Measurements from ENCODE around the gene GXYLT2.
"Not testable (repeated sequence)": the region's sequence is repeated elsewhere in the genome, so short reads cannot be mapped to it uniquely, and the experiment has no call there.

The GXYLT2 gene

DNA sequence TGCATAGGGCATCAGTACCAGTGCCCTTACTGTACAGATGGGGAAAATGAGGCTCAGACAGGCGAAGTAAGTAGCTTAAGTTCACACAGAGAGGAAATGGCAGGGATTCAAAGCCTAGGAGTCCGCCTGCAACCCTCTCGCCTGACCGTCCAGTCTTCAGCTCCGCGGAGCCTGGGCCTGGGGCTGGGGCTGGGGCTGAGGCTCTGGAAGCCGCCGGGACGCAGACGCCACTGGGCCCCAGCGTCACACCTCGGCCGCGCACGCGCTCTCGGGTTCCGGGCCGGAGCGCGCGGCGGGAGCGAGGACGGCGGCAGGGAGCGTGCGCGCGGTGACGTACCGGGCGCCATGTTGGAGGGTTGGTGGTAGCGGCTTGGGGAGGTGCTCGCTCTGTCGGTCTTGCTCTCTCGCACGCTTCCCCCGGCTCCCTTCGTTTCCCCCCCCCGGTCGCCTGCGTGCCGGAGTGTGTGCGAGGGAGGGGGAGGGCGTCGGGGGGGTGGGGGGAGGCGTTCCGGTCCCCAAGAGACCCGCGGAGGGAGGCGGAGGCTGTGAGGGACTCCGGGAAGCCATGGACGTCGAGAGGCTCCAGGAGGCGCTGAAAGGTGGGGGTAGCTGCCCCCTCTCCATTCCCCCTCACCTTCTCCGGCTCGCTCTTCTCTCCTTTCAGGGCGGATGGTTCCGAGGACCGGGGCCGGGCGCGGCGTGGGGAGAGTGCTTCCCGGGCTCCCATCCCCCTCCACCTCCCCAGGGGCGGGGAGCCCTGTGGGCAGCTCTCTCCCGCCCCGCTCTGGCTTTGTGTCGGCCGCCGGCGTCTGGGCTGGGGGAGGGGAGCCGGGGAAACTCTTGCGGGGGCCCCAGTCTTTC lies 108.9 kb downstream of the GXYLT2 start, which contains the start of gene PPP4R2:
PPP4R2 (plus strand) TSS at position 339 of the 861 bp plus-strand sequence; CDS start at position 566, 227 bp downstream.
- peaks cover 28% of the 10 kb centered on the region for H3K36me3 ChIP-seq (replicated peaks; ENCODE audit: low read depth, low read length)
- no peak for TF ChIP-seq EZH2phosphoT487 (IDR thresholded peaks at IDR 0.05; ENCODE audit: low read depth)
- TF ChIP-seq, protein P1, sequence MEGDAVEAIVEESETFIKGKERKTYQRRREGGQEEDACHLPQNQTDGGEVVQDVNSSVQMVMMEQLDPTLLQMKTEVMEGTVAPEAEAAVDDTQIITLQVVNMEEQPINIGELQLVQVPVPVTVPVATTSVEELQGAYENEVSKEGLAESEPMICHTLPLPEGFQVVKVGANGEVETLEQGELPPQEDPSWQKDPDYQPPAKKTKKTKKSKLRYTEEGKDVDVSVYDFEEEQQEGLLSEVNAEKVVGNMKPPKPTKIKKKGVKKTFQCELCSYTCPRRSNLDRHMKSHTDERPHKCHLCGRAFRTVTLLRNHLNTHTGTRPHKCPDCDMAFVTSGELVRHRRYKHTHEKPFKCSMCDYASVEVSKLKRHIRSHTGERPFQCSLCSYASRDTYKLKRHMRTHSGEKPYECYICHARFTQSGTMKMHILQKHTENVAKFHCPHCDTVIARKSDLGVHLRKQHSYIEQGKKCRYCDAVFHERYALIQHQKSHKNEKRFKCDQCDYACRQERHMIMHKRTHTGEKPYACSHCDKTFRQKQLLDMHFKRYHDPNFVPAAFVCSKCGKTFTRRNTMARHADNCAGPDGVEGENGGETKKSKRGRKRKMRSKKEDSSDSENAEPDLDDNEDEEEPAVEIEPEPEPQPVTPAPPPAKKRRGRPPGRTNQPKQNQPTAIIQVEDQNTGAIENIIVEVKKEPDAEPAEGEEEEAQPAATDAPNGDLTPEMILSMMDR (IDR thresholded peaks at IDR 0.05; ENCODE audit: low read depth, low read length), result no peak

DNA sequence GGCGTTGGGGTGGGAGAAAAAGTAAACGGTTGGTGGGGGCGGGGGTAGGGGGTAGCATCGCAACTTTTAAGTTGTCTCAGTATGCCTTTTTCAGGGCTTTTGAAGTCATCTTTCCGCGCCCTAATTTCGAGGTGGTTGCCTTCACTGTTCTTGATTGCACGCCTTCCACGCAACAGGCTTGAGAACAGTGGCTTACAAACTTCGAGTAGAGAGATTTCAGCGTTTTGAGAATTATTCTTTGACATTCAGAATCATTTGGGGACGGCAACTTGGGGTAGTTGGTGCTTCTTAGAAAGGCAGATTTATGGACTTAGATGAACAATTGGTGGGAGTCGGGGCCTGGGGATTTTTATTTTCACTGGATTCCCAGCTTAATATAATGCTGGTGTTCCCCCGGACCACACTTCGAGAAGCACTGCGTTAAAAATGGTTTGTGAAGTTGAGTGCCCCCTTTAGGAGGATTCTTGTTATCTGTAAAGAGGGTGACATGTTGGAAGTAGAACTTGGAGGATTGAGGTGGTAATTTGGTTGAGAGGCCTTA lies 109.6 kb downstream of the GXYLT2 start:
- no peaks in the 10 kb centered on the region for H3K27me3 ChIP-seq (ENCODE audit: low read depth, low read length)
- H3K4me1 ChIP-seq (ENCODE audit: low read length), result peaks cover 24% of the 10 kb centered on the region
- peak overlapping the region; percentile 79 for H3K4me3 ChIP-seq (ENCODE audit: low read length)
- peak overlapping the region; percentile 58 for H3K4me2 ChIP-seq (ENCODE audit: low read length)
- peaks cover 31% of the 10 kb centered on the region for H3K36me3 ChIP-seq (replicated peaks; ENCODE audit: low read depth, low read length)
- no peak overlapping the region for H2AFZ ChIP-seq (ENCODE audit: low read depth, low read length)
- H4K20me1 ChIP-seq (ENCODE audit: insufficient read depth, low read length), result peaks cover 51% of the 10 kb centered on the region
- no peaks in the 10 kb centered on the region for H3K9me3 ChIP-seq (ENCODE audit: insufficient read depth, low read length)
- H3K79me2 ChIP-seq (ENCODE audit: low read length), result peaks cover 57% of the 10 kb centered on the region
- H3K27ac ChIP-seq (ENCODE audit: low read length), result peak overlapping the region; percentile 70
- no peak for TF ChIP-seq EZH2phosphoT487 (IDR thresholded peaks at IDR 0.05; ENCODE audit: low read depth)
- TF ChIP-seq, protein P1 (IDR thresholded peaks at IDR 0.05; ENCODE audit: low read depth, low read length), result peak; percentile 73
- peak overlapping the region; percentile 70 for H3K9ac ChIP-seq (ENCODE audit: low read length)

More for the DNA sequence above, 108.9 kb downstream of the GXYLT2 start, which contains the start of gene PPP4R2:
- peak within 1 kb of the TSS; percentile 98 for H3K4me2 ChIP-seq (ENCODE audit: low read length)
- peaks cover 49% of the 10 kb centered on the region for H3K79me2 ChIP-seq (ENCODE audit: low read length)
- peak within 1 kb of the TSS; percentile 79 for H3K4me3 ChIP-seq (ENCODE audit: low read length)
- H3K9ac ChIP-seq (ENCODE audit: low read length), result peak within 1 kb of the TSS; percentile 70
- H2AFZ ChIP-seq (ENCODE audit: low read depth, low read length), result peak within 1 kb of the TSS; percentile 95; the same call in 1 of the 2 replicates
- no peaks in the 10 kb centered on the region for H3K27me3 ChIP-seq (ENCODE audit: low read depth, low read length)
- H4K20me1 ChIP-seq (ENCODE audit: insufficient read depth, low read length), result peaks cover 44% of the 10 kb centered on the region
- H3K27ac ChIP-seq (ENCODE audit: low read length), result peak within 1 kb of the TSS; percentile 70
- peaks cover 24% of the 10 kb centered on the region for H3K4me1 ChIP-seq (ENCODE audit: low read length)
- H3K9me3 ChIP-seq (ENCODE audit: insufficient read depth, low read length), result no peaks in the 10 kb centered on the region

- Histone ChIP-seq H3K9ac (ENCODE audit: low read length) (peak overlapping the region; percentile 70), H3K9me3 (ENCODE audit: insufficient read depth, low read length) (no peaks in the 10 kb centered on the region), H3K4me2 (ENCODE audit: low read length) (peak overlapping the region; percentile 58), H3K4me1 (ENCODE audit: low read length) (peaks cover 24% of the 10 kb centered on the region), H3K79me2 (ENCODE audit: low read length) (peaks cover 66% of the 10 kb centered on the region), H3K27me3 (ENCODE audit: low read depth, low read length) (no peaks in the 10 kb centered on the region), H3K27ac (ENCODE audit: low read length) (no peak overlapping the region), H3K36me3 (replicated peaks; ENCODE audit: low read depth, low read length) (peaks cover 38% of the 10 kb centered on the region), H3K4me3 (ENCODE audit: low read length) (peak overlapping the region; percentile 79), H4K20me1 (ENCODE audit: insufficient read depth, low read length) (peaks cover 60% of the 10 kb centered on the region), H2AFZ (ENCODE audit: low read depth, low read length) (no peak overlapping the region)
- TF ChIP-seq EZH2phosphoT487 (IDR thresholded peaks at IDR 0.05; ENCODE audit: low read depth), result no peak
- TF ChIP-seq, protein P1 (IDR thresholded peaks at IDR 0.05; ENCODE audit: low read depth, low read length), result no peak
Measured at GRCh38 chr3:72998466-72998865, 110.6 kb downstream of the GXYLT2 start.

DNA sequence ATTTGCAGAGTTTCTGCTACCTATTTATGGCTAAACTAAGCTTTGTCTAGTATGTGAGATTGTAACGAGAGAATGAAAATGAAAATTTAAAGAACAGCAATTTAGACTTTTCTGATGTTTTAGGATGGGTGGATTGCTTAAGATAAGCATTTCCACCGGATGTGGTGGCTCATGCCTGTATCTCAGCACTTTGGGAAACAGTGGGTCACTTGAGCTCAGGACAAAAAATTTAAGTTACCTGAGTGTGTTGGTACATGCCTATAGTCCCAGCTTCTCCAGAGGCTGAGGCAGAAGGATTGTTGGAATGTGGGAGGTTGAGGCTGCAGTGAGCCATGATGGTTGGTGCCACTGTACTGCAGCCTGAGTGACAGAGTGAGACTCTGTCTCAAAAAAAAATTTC lies 112.1 kb downstream of the GXYLT2 start:
- H3K36me3 ChIP-seq (replicated peaks; ENCODE audit: low read depth, low read length), result peaks cover 43% of the 10 kb centered on the region

DNA sequence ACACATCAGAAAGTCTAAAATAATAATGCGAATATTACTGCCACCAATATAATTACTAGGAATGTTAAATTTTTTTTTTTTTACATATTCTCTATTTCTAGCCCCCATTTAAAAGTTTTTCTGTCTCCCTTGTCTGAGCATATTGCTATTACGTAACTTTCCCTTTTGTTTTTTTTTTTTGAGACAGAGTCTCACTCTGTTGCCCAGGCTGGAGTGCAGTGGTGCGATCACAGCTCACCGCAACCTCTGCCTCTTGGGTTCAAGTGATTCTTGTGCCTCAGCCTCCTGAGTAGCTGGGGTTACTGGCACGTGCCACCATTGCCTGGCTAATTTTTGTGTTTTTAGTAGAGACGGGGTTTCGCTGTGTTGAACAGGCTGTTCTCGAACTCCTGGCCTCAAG lies 115.2 kb downstream of the GXYLT2 start:
- not testable (repeated sequence) for H2AFZ ChIP-seq (ENCODE audit: low read depth, low read length); H3K27me3 ChIP-seq (ENCODE audit: low read depth, low read length); H3K27ac ChIP-seq (ENCODE audit: low read length); H3K9ac ChIP-seq (ENCODE audit: low read length); H3K9me3 ChIP-seq (ENCODE audit: insufficient read depth, low read length); H3K4me3 ChIP-seq (ENCODE audit: low read length); H3K4me2 ChIP-seq (ENCODE audit: low read length)
- peaks cover 20% of the 10 kb centered on the region for H3K4me1 ChIP-seq (ENCODE audit: low read length)
- H3K36me3 ChIP-seq (replicated peaks; ENCODE audit: low read depth, low read length), result peaks cover 67% of the 10 kb centered on the region
- H4K20me1 ChIP-seq (ENCODE audit: insufficient read depth, low read length), result peaks cover 95% of the 10 kb centered on the region
- peaks cover 99% of the 10 kb centered on the region for H3K79me2 ChIP-seq (ENCODE audit: low read length)

More for the DNA sequence above, 112.1 kb downstream of the GXYLT2 start:
- H3K27me3 ChIP-seq (ENCODE audit: low read depth, low read length), result no peaks in the 10 kb centered on the region
- peak overlapping the region; percentile 58; the same call in 1 of the 2 replicates for H3K4me2 ChIP-seq (ENCODE audit: low read length)
- no peak overlapping the region for H3K27ac ChIP-seq (ENCODE audit: low read length)
- peaks cover 81% of the 10 kb centered on the region for H3K79me2 ChIP-seq (ENCODE audit: low read length)
- no peak overlapping the region for H2AFZ ChIP-seq (ENCODE audit: low read depth, low read length)
- no peak for TF ChIP-seq EZH2phosphoT487 (IDR thresholded peaks at IDR 0.05; ENCODE audit: low read depth)
- TF ChIP-seq, protein P1 (IDR thresholded peaks at IDR 0.05; ENCODE audit: low read depth, low read length), result no peak
- H3K9me3 ChIP-seq (ENCODE audit: insufficient read depth, low read length), result no peaks in the 10 kb centered on the region
- no peak overlapping the region for H3K9ac ChIP-seq (ENCODE audit: low read length)
- no peak overlapping the region for H3K4me3 ChIP-seq (ENCODE audit: low read length)
- peaks cover 74% of the 10 kb centered on the region for H4K20me1 ChIP-seq (ENCODE audit: insufficient read depth, low read length)
- H3K4me1 ChIP-seq (ENCODE audit: low read length), result peaks cover 24% of the 10 kb centered on the region

Measured in OCI-LY3 (cell line).